Placental pericyte (primary cell): ENCODE data around the gene LMBRD2. TPM values are rescaled to one million over a fixed set of nuclear protein-coding genes. Genes with fewer than 3 reads are reported as not detected.

Experiments
- small RNA-seq: library from RNA; depleted of rRNA; stranded (forward); fragments of <200 nt; gene quantifications from one replicate; pipeline ENCODE3, GENCODE V24; 2012; ENCODE audit warnings: low replicate concordance
- total RNA-seq: library from RNA; depleted of rRNA; stranded (reverse); fragments of >200 nt; gene quantifications from 2 replicates; pipeline ENCODE4 v1.2.3, GENCODE V29; 2012

The LMBRD2 gene
- total RNA-seq, result 20.6 and 20.8 TPM in 2 replicates

DNA sequence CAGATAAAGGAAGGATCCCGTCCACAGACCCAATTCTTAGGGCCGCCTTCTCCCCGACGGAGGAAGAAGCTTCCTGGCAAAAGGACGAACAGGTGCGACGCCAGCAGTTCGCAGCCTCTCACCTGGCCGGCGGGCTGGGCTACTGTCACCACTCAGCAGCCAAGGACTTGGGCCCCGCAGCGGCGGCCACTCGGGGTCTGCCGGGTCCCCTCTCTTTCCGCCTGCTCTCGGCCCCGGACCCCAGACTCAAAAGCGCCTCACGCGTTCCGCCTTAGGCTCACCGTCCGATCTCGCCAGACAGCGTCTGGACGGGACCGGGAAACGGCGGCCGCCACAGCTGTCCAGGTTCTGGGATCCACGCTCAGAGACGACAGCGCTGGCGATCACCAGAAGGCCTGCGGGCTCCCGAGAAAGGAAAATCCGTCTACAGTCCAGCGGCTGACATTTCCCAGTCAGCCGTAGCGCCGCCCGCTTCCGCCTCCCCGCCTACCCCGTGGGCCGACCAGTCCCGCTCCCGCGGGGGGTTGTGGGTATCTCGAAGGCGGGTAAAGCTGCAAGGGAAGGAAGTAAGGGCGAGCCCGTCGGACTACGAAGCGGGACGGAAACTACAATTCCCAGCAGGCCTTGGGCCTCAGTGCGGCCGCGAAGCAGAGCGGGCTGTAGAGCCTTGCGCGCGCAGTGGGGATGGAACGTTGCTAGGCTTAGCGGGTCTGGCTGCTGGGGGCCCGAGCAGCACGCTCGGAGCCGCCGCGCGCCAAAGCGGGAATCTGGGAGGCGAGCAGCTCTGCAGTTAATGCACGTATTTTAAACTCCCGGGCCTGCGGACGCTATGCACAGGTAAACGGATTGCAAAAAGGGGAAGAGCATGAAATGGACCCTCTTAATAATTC lies at the start of gene LMBRD2, which contains the start of gene SKP2:
LMBRD2 (minus strand) TSS at position 454 of the 890 bp plus-strand sequence. CDS start 8,538 bp downstream, outside the sequence.
SKP2 (plus strand) TSS at position 678 of the 890 bp plus-strand sequence; CDS start at position 830, 152 bp downstream.

DNA sequence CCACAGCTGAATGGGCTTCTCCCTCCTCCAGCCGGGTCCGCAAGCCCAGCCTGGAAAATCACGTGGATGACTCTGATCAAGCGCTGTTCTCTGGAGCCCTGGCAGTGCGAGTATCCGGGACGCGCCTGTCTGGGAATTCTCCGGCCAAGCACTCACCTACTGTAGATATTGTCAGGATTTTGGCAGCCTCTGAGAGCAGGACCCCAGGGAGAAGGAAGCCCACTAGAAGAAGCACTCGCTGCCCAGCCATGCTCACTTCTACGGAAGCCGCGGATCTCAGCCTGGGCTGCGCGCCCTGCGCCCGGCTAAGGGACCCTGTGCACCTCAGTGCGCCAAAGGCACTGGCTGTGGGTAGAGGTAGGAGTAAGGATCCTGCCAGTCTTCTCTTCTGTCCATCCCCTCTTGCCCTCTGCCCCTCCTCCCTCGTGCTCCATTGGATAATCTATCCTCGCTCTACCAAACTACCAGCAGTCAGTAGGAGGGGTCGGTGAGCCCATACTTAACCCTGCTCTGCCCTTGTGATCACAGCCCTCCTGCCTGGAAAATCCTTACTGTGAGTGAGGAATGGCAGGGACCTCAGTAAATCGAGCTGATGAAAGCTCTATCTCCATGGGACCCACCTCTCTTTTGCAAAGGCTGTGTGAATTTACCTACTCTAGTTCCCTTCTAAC lies 85.0 kb downstream of the LMBRD2 start, which contains the start of gene UGT3A2:
UGT3A2 (minus strand) TSS at position 343 of the 671 bp plus-strand sequence; CDS start at position 250, 93 bp downstream.

Small RNA genes within 50 kb of the gene (small RNA-seq; reads per million reads assigned to genes)
- not detected for gene AC016612.1
- gene MIR580, result 1.0 reads per million, percentile 46 among the genes with 10 or more reads in this experiment
- gene RNU6-1305P, result not detected

Other genes with a start within 250 kb of the LMBRD2 start
- not detected in 2 replicates for gene CAPSL, start 213.3 kb downstream of the LMBRD2 start, total RNA-seq
- not detected in 2 replicates for gene UGT3A1, start 160.5 kb downstream of the LMBRD2 start, total RNA-seq
- not detected in 2 replicates for gene UGT3A2, start 85.0 kb downstream of the LMBRD2 start, total RNA-seq
- 33.0 and 56.8 TPM in 2 replicates for gene SKP2, start 224 bp upstream of the LMBRD2 start, total RNA-seq
- 19.5 and 31.3 TPM in 2 replicates for gene NADK2, start 90.0 kb upstream of the LMBRD2 start, total RNA-seq
- gene RANBP3L, start 150.0 kb upstream of the LMBRD2 start, total RNA-seq, result under 0.01 TPM in 1 of 2 replicates, not detected in the other